ENCODE measurements around the gene BCAS1.
A peak's percentile ranks its signal among the peaks of the same experiment; 100 is the strongest.

The BCAS1 gene

GRCh38 chr20:54074511-54074910 is 4.1 kb upstream of the BCAS1 start:
- no peak for DNase-seq (ENCODE audit: low read depth)
- no peak overlapping the region for H3K4me3 ChIP-seq (ENCODE audit: low read depth, low read length)
- no peak for TF ChIP-seq CTCF (IDR thresholded peaks at IDR 0.05; ENCODE audit: control insufficient read depth, extremely low read depth, insufficient read depth)

- DNase-seq (ENCODE audit: low read depth) = no peak
- no peak for TF ChIP-seq CTCF (IDR thresholded peaks at IDR 0.05; ENCODE audit: control insufficient read depth, extremely low read depth, insufficient read depth)
- H3K4me3 ChIP-seq (ENCODE audit: low read depth, low read length) = no peak overlapping the region
These were observed 2.9 kb upstream of the BCAS1 start for GRCh38 chr20:54073288-54073687.

GRCh38 chr20:54069501-54069971 is 858 bp downstream of the BCAS1 start:
- H3K4me3 ChIP-seq (ENCODE audit: low read depth, low read length) = no peak overlapping the region
- no peak for DNase-seq (ENCODE audit: low read depth)
- no peak for TF ChIP-seq CTCF (IDR thresholded peaks at IDR 0.05; ENCODE audit: control insufficient read depth, extremely low read depth, insufficient read depth)

- H3K4me3 ChIP-seq (ENCODE audit: low read depth, low read length) = no peak overlapping the region
- TF ChIP-seq CTCF (IDR thresholded peaks at IDR 0.05; ENCODE audit: control insufficient read depth, extremely low read depth, insufficient read depth) = no peak
- no peak for DNase-seq (ENCODE audit: low read depth)
These were observed 1.4 kb downstream of the BCAS1 start for GRCh38 chr20:54068966-54069365.

- DNase-seq (ENCODE audit: low read depth) = no peak
- no peak for TF ChIP-seq CTCF (IDR thresholded peaks at IDR 0.05; ENCODE audit: control insufficient read depth, extremely low read depth, insufficient read depth)
- H3K4me3 ChIP-seq (ENCODE audit: low read depth, low read length) = no peak overlapping the region
These were observed 1.9 kb downstream of the BCAS1 start for GRCh38 chr20:54068495-54068894.

GRCh38 chr20:54067606-54068174 is 2.7 kb downstream of the BCAS1 start:
- no peak overlapping the region for H3K4me3 ChIP-seq (ENCODE audit: low read depth, low read length)
- peak; percentile 19 for DNase-seq (ENCODE audit: low read depth)
- no peak for TF ChIP-seq CTCF (IDR thresholded peaks at IDR 0.05; ENCODE audit: control insufficient read depth, extremely low read depth, insufficient read depth)

GRCh38 chr20:54065601-54066038 is 4.8 kb downstream of the BCAS1 start:
- no peak for DNase-seq (ENCODE audit: low read depth)
- no peak overlapping the region for H3K4me3 ChIP-seq (ENCODE audit: low read depth, low read length)

More at GRCh38 chr20:54065601-54066038, 4.8 kb downstream of the BCAS1 start:
- TF ChIP-seq CTCF (IDR thresholded peaks at IDR 0.05; ENCODE audit: control insufficient read depth, extremely low read depth, insufficient read depth) = no peak
